Measurements from ENCODE around the gene KIAA0930.
"Not testable (repeated sequence)": the region's sequence is repeated elsewhere in the genome, so short reads cannot be mapped to it uniquely, and the experiment has no call there.

Gene KIAA0930

GRCh38 chr22:45240810-45241631 lies at the start of gene KIAA0930:
KIAA0930 (minus strand) TSS chr22:45240894; CDS start chr22:45240703, 191 bp downstream.
- no peak for DNase-seq

DNA sequence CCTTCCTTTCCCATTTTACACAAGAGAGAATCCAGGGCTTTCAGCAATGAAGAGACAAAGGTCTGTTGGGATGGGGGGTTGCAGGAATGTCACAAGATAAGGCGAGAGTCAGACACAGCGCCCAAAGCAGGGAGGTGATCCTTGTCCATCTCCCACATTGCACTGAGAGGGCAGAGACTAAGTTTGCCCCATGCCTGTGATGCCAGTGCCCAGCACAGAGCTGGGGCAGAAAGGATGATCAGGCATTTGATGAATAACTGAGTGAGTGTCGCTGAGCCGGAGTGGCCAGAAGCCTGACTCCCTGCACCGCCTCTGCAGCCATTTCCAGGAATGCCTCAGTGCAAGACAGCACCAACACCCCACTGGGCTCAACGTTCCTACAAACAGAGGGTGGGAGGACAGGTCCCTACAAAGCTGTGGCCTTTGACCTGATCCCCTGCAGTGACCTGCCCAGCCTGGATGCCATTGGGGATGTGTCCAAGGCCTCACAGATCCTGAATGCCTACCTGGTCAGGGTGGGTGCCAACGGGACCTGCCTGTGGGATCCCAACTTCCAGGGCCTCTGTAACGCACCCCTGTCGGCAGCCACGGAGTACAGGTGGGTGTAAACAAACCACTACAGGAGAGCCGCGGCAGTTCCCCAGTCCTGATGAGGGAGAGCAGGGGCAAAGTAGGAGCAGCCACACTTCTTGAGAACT lies 46.3 kb upstream of the KIAA0930 start:
- DNase-seq = no peak

DNA sequence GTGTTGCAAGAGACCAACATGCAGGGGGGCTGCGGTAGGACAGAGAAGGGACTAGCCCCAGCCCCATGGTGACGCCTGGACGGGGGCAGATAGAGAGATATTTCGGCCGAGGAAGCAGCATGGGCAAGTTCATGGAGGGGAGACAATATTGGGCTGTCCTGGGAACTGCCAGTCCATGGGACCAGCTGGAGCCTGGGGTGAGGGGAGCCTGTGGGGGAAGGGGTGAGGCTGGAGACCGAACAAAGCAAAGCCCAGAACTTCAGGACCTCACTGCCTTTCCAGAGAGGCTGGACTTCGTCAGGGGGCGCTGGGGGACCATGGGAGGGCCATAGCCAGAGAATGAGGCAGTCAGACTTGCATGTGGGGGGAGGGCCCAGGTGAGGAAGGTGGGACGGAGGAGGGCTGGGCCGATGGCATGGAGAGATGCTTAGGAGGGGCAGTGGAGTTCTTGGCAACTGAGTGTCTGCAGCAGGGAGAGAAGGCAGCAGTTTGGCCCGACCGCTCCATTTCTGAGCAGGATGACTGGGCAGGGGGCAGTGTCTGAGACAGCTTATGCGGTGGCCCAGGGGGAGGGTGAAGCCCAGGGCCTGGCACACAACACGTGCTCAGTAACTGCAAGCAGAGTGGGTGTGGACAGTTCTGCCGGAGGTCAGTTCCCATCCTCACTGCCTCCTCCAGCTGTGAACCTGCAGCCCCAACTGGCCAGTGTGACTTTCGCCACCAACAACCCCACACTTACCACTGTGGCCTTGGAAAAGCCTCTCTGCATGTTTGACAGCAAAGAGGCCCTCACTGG lies 44.8 kb upstream of the KIAA0930 start:
- no peak for DNase-seq

DNA sequence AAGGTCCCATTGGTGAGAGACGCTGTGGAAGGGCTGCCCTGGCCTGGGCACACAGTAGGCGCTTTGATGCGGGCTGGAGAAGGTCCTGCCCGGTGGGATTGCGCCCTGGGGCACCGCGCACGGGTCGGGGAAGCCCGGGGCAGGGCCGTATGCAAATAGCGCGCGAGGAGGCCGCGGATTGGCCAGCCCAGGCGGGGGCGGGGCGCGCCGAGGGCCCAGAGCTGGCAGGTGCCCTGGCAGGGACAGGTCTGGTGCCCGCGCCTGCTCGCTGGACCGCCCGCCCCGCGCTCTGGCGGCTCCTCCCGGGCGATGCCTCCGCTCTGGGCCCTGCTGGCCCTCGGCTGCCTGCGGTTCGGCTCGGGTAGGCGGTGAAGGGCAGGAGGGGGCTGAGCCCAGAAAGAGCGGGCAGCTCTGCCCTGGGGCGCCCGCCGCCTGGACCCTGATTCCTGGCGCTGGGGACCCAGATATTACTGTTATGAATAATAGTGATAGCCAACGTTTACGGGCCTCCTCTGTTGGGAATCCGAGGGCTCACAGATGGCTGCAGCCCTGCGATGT lies 44.1 kb upstream of the KIAA0930 start, which contains the start of gene UPK3A:
TSS of gene UPK3A (plus strand) at position 245 of the 558 bp plus-strand sequence. CDS start at position 310, 65 bp downstream.
- no peak for DNase-seq

DNA sequence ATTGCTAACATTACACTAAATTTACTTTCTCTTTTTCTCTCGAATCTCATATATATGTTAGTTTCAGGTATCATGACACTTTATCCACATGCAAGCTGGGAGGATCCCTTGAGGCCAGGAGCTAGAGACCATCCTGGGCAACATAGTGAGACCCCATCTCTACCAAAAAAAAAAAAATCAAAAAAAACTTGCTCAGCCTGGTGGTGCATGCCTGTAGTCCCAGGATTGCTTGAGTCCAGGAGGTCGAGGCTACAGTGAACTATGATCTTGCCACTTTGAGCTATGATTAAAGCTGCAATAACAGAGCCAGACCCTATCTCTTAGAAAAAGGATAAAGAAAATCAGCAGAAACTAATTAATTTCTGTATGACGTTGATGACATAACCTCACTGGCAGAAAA lies 40.3 kb upstream of the KIAA0930 start:
- no peak for DNase-seq

DNA sequence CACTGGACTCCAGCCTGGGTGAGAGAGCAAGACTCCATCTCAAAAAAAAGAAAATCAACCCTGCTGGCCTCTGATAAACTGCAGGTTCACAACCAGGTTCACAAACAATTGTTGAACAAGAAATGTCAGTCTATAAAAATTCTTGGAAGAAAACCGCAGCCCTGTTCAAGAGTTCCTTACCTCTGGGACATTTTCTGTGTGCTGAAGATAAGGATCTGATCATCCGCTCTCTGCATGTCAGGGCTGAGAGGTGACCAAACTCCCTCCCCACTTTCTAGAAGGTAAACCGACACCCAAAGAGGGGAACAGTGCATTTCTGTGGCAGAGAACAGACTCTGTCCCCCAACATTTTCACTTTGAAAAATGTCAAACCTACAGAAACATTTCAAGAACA lies 39.9 kb upstream of the KIAA0930 start:
- DNase-seq = no peak

- DNase-seq = no peak
Observed at GRCh38 chr22:45278125-45278524, 37.4 kb upstream of the KIAA0930 start.

DNA sequence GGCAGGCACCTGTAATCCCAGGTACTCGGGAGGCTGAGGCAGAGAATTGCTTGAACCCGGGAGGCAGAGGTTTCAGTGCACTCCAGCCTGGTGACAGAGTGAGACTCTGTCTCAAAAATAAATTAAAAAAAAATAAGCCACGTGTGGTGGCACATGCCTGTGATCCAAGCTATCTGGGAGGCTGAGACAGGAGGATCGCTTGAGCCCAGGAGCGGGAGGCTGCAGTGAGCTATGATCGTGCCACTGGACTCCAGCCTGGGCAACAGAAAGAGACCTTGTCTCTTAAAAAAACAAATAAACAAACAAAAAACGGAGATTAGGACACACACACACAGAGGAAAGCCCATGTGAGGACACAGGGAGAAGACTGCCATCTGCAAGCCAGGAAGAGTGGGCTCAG lies 37.0 kb upstream of the KIAA0930 start:
- DNase-seq = not testable (repeated sequence)

DNA sequence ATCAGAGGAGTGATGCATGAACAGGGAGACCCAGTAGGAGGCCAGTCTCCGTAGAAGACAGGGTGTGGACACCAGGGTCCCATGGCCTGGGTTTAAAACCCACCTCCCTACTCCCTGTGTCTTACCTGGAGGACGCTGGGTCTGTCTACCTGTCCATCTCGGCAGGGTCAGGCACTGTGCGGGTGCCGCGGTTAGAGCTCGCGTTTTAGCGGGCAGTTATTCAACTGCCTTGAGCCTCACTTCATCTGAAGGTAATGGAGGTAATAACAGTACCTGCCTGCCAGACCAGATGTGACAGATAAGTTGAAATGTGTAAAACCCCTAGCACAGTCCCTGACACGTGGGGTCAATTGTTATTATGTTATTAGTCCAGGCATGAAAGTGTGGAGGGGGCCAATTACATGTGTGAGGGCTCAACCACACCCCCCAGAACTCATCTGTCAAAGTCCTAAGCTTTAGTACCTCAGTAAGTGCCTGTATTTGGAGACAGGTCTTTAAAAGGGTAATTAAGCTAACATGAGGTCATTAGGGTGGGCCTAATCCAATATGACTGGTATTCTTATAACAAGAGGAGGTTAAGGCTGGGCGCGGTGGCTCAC lies 35.9 kb upstream of the KIAA0930 start:
- DNase-seq = no peak

GRCh38 chr22:45273452-45274075 lies 32.9 kb upstream of the KIAA0930 start:
- no peak for DNase-seq

DNA sequence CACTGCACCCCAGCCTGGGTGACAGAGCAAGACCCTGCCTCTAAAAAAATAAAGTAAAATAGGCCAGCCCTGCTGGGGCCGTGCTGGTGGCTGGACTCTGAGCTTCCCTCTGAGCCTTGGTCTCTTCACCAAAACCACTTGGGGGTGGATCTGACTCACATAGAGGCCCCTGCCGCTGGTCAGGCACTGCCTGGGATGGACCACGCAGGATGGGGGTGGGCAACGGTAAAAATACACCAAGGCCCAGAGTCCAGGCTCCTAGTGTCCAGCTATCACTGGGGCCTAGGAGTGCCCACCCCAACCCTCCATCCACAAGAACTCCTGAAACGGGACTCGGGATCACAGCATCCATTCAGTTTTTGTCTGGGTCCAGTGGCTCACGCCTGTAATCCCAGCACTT lies 31.8 kb upstream of the KIAA0930 start:
- DNase-seq = no peak

- DNase-seq = no peak
Observed at GRCh38 chr22:45271667-45272201, 31.0 kb upstream of the KIAA0930 start.

GRCh38 chr22:45270095-45271020 lies 29.7 kb upstream of the KIAA0930 start:
- DNase-seq = no peak

DNA sequence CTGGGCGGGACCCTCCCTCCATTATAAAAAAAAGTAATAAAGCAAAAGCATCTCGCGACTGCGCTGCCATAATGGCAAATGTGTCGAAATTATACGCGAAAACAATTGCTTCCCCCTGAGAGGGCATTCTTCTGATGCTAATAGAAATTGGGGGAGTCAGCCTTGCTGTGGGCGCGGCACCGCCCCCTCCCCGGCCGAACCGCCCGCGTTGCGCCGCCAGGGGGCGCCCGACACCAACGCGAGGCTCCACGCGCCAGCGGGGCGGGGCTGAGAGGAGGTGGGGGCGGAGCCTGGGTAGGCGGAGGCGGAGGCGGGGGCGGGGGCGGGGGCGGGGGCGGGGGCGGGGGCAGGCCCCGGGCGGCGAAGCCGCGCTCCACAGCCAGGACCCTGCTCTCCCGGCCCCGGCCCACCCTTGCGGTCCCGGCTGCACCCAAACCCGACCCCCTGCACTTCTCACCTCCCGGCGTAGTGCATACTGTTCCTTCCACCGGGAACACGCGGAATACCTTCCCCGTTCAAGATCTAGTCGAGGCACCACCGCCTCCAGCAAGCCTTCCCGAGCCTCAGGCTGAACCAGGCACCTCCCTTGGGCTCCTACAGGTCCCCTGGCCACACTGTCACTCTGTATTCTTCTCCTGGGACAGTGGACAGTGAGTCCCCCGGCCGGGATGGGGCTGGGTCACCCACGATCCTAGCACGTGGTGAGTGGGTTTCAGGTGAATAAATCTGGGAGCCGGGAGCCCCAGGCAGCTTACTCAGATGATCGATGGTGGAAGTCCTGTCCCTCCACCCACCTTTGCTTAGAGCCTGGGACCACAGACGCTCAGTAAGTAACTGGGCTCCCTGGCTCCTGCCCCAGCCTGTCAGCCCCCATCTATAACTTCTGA lies 28.5 kb upstream of the KIAA0930 start:
- peak; percentile 76 for DNase-seq

GRCh38 chr22:45268167-45268957 lies 27.7 kb upstream of the KIAA0930 start:
- DNase-seq = no peak

GRCh38 chr22:45265535-45265934 lies 24.8 kb upstream of the KIAA0930 start:
- no peak for DNase-seq

DNA sequence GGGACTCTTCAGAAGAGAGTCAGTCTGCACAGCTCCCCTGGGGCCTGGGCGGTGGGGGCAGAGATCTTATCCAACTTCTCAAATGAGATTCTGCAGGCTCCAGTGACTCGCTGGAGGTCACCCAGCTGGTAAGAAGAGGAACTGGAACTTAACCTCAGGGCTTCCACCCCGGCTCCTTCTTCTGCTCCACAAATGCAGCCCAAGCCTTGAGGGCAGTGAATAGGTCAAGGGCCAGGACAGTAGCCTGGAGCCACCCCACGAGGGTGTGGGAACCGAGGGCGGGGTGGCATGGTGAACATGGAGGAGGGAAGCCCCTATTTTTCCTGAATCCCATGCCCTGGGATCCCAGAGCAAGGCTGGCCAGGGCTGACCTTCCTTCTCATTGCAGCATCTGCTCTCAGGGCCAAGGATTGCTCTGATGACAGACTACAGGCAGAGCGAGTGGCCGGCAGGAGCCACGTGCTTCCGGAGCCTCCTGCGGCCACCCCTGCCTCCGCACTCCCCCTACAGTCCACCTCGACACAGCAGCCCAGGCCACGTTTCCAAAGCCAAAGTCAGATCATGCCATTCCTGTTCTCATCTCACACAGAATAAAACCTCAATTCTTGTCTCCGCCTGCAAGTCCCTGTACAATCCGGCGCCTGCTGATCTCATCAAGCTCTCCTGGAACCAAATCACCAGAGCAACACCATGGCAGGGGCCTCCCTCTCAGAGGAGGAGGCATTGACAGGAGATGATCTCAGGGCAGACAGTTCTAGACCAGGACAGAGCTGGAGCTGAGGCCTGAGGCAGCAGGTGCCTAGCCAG lies 23.0 kb upstream of the KIAA0930 start:
- DNase-seq = peak; percentile 46

- no peak for DNase-seq
Observed at GRCh38 chr22:45262931-45263462, 22.3 kb upstream of the KIAA0930 start.
